Amniotic stem cell (primary cell): ENCODE results near the gene GLOD5.
"Not testable (repeated sequence)": the region's sequence is repeated elsewhere in the genome, so short reads cannot be mapped to it uniquely, and the experiment has no call there.

Source experiments
- DNase-seq: peaks from one replicate; lab custom pipeline; 2025; lab: John Stamatoyannopoulos, UW

The GLOD5 gene

DNA sequence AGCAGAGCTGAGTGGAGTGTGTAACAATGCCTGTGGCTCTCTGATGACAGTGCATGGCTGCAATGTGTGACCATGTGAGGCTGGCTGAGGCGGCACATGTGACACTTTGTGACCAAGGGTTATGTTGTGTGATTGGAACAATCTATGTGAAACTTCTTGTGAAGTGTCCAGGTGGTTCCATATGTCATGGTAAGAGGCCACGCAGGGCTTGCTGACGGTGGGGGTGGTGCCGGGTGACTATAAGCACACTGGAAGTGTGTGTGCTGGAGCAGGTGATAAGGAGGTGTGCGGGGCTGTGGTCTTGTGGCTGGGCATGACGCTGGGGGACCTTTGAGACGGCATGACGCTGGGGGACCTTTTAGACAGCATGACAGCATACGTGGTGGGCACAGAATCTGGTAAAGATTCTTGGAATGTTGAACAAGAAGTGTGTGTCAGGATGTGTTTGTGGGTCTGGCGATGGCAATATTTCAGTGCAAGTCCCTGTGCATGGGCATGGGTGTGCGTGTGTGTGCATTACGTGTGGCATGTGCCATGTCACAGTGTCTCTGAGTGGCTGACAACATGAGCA lies 32.9 kb downstream of the GLOD5 start:
- no peak for DNase-seq

DNA sequence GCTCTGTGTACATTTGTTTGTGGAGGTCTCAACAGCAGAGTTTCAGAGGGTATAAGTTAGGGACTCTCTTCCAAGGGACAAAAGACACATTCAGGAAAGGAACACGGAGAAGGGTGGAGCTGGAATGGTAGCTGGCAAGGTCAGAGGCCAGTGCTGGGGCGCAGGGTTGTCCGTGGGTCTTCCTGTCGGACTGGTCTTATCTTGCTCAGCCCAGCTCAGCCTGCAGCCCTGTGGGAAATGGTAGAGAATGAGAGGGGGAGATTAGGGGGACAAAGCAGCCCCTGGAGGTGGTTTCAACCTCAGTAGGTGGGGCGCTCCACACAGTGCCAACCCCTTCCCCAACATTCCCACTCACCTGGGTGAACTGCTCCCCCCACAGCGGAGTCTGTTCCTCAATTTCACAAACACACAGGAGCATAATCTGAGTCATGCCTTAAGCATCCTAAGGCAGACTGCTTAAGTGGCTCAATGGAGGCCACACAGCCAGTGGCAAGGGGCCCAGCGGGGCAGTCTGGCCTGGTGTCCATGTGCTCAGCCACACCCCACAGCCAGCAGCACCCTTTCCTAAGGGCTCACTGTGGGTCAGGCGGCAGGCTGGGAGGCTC lies 33.5 kb downstream of the GLOD5 start:
- no peak for DNase-seq

DNA sequence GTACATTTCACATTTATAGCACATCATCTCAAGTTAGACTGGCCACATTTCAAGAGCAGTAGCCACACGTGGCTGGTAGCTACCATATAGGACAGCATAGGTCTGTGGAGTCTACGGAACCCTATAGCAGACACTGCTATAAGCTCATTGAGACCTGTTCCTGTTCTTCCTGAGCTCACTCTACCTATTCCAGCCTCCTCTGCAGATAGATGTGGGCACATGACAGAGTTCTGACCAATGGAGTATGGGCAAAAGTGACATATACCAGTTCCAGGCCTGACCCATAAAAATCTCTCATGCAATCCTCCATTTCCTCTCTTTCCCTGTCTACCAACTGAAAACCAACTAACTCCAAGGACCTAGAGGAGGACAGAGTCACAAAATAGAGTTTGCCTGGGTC lies 36.8 kb downstream of the GLOD5 start:
- DNase-seq = no peak

DNA sequence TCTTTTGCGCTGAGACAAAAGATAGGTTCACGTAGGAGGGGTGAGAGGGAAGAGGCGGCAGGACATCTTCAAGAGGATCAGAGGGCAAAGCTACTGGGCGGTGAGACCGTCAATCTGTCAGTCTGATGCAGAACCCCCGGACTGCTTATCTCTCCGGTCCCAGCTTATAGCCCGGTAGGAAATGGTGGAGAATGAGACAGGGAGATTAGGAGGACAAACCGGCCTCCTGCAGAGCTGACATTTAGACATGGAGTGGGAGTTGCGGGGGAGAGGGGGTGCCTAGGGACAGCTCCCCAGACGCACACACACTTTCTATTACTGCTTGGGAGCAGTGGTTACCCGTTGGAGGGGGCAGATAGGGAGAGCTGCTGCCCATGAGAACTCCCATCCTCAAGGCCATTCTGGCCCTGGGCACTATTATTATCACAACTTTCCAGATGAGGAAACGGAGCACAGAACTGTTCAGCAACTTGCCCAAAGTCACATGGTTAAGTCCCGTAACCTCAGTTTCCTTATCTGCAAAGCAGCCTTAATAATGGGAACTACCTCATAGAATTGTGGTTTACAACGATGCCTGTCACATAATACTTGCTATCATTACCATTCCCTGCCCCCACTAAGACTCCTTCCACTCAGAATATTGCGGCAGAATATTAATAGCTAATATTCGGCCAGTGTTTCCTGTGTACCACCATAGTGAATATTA lies 39.2 kb downstream of the GLOD5 start:
- no peak for DNase-seq

DNA sequence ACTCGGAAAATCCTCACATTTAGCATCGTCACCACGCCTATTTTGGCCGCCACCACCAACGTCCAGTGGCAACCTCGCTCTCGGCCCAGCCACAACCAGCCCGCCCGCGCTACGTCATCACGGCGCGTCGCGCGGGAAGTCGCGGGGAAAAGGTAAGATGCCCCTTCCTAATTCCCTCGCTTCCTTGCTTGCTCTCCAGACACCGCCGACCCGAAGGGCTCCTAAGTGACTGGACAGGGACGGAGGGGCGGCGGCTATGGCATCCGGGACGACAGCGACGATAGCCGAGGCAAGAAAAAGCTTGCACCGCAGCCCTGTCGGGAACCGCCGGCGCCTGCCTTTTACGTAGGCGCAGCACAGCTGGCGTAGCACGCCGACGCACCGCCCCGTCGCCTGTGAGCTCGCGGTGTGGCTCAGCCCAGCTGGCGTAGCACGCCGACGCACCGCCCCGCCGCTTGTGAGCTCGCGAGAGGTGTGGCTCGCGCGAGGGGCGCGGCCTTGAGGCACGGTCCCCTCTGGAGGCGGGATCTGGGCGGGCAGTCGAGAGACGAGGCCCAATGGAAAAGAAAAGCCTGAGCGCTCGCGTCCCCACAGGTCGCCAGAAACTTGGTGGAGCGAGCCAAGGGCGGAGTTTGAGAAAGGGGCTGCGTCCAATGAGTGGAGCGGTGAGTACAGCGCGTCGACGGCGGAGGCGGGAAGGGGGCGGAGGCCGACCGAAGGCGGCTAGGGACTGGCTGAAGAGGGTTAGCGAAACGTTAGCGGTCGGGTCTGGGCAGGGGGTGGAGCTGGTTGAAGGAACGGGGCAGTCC lies 39.9 kb downstream of the GLOD5 start, which contains the start of gene HDAC6:
Gene HDAC6, plus strand, starts transcription at position 788 of the 809 bp plus-strand sequence. CDS start 626 bp downstream, outside the sequence.
- peak; percentile 93 for DNase-seq

DNA sequence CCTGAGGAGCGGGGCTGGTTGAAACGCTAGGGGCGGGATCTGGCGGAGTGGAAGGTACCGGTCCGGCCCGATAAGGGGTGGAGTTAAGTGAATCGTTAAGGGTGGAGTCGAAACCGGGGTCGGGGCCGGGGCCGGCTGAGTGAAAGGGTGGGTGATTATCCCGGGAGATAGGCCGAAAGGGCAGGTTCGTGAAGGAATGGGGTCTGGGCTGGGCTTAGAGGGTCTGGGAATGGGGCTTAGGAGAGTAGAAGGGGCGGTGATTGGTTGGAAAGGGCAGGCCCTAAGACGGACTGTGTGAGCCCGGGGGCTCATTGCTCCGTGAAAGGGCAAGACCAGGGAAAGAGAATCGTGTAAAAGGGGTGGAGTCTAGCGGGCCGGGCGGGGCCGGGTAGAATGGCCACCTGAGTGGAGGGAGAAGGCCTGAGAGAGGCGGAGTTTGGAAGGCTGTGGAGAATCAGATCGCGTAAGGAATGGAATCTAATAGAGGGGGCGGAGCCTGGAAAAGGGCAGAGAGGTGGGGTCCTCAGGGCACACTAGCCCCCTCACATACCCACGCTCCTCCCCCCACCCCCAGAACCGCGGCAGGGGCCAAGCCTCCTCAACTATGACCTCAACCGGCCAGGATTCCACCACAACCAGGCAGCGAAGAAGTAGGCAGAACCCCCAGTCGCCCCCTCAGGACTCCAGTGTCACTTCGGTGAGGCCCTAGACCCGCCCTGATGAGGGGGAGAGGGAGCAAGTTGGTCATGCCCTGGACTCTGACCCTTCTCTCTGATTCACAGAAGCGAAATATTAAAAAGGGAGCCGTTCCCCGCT lies 40.8 kb downstream of the GLOD5 start:
- peak; percentile 31 for DNase-seq

DNA sequence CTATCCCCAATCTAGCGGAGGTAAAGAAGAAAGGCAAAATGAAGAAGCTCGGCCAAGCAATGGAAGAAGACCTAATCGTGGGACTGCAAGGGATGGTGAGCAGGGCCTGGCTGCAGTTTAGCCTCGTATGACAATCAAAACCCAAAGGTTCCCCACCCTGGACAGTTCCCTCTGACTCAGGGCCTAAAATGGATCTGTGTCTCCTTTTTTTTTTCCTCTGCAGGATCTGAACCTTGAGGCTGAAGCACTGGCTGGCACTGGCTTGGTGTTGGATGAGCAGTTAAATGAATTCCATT lies 41.3 kb downstream of the GLOD5 start:
- no peak for DNase-seq

DNA sequence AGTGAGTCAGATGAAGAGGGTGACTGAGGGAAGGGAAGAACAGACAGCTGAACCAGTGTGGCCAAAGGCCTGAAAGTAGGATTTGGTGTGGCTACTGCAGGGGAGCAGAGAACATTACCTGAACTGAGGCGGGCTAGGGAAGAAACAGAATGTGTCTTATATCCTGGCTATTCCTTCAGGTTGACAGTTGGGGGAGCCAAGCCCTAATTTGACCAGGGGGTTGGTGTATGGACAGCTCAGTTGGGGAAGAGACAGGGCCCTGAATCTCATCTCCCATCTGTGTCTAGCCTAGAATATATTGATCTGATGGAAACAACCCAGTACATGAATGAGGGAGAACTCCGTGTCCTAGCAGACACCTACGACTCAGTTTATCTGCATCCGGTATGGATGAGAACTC lies 44.5 kb downstream of the GLOD5 start:
- DNase-seq = no peak

DNA sequence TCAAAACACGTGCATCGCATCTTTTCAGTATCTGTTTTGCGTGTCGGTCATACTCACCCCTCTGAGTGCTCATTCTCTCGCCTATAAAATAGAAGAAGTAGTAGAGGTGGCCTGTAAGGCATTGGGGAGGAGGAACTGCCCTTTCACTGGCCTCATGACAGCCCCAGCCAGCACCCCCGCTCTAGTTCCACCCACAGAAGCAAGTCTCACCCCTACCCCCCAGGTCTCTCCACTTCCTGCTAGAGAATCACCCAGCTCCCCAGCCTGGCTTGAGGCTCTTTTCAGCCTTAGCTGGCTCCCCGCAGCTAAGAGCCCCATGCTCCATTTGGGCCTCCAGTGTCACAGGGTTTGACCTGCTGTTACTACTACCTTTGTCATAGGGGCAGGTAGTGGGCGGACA lies 52.1 kb downstream of the GLOD5 start:
- no peak for DNase-seq

DNA sequence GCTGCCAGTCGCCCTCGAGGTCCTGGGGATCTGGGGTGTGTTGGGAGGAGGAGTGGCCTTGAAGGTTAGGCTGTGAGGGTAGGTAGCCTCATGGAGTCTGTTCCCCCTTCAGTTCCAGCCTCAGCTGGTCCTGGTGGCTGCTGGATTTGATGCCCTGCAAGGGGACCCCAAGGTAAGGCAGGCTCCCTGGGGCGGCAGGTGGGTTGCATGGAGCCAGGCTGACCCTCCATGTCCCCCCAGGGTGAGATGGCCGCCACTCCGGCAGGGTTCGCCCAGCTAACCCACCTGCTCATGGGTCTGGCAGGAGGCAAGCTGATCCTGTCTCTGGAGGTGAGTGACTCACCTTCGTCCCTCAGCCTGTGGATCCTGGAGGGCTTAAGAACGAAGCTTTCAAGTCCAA lies 53.2 kb downstream of the GLOD5 start:
- no peak for DNase-seq

DNA sequence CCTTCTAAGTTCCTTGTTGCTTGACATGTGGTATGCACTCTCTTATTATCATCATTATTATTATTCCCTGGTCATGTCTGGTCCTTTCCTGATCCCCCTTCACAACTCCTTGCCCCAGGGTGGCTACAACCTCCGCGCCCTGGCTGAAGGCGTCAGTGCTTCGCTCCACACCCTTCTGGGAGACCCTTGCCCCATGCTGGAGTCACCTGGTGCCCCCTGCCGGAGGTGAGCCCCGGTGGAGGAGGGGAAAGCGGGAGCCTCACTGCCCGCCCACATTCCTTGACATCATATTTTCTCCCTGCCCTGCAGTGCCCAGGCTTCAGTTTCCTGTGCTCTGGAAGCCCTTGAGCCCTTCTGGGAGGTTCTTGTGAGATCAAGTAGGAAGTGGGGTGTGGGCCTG lies 53.7 kb downstream of the GLOD5 start:
- no peak for DNase-seq

DNA sequence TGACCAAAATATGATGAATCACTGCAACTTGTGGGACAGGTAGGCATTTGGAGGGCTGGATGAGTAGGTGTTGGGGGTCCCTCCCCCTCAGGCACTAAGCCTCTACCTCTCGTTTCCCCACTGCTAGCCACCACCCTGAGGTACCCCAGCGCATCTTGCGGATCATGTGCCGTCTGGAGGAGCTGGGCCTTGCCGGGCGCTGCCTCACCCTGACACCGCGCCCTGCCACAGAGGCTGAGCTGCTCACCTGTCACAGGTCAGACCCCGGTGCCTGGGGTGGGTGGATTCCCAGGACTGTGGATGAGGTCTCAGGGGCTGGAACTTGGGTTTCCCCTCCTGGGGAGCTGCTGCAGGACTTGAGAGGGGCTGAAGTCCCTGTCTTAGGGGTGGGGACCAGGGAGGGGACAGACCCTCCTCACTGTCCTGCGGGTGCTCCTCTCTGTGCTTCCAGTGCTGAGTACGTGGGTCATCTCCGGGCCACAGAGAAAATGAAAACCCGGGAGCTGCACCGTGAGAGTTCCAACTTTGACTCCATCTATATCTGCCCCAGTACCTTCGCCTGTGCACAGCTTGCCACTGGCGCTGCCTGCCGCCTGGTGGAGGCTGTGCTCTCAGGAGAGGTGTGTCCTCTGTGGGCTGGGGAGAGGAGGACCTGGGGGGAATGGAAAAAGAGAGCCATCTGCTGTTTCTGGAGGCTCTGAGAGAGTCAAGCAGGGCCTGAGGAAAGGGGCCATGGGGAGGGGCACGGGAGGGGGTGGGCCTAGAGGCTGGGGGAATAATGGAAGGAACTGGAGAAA lies 54.7 kb downstream of the GLOD5 start:
- DNase-seq = no peak

DNA sequence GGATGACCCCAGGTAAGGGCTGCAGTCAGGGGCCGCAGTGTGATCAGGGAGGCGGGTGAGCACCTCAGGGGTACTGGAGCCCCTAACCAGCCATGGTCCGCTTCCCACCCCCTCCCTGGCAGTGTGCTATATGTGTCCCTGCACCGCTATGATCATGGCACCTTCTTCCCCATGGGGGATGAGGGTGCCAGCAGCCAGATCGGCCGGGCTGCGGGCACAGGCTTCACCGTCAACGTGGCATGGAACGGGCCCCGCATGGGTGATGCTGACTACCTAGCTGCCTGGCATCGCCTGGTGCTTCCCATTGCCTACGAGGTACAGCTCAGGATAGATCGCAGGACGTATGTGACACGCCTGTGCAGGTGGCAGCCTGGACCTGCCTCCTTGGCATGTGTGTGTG lies 56.6 kb downstream of the GLOD5 start:
- DNase-seq = no peak

DNA sequence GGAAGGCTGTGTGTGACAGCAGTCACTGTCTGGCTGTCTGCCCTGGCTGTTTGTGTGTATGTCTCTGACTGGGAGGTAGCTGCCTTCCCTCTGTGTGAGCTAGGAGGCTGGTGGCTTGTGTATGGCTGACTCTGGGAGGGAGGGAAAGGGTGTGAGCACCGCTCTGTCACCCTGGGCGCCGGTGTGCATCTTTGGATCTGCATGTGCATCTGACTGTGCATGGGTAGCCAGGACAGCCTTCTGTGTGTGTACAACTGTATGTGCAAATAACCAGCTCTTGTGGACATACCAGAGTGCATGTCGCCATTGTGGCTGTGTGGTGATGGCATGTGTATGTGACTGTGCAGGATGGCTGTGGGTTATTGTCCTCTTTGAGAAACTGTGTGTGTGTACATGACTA lies 57.3 kb downstream of the GLOD5 start:
- DNase-seq = no peak

DNA sequence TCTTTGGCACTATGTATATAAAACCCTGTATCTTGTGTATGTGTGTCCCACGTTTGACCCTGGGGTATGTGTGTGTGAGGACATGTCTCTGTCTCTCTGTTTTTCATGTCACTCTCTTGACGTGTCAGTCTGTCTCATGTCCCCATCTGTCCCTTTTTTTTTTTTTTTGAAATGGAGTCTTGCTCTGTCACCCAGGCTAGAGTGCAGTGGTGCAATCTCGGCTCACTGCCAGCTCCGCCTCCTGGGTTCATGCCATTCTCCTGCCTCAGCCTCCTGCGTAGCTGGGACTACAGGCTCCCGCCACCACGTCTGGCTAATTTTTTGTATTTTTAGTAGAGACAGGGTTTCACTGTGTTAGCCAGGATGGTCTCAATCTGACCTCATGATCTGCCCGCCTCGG lies 57.8 kb downstream of the GLOD5 start:
- DNase-seq = not testable (repeated sequence)

DNA sequence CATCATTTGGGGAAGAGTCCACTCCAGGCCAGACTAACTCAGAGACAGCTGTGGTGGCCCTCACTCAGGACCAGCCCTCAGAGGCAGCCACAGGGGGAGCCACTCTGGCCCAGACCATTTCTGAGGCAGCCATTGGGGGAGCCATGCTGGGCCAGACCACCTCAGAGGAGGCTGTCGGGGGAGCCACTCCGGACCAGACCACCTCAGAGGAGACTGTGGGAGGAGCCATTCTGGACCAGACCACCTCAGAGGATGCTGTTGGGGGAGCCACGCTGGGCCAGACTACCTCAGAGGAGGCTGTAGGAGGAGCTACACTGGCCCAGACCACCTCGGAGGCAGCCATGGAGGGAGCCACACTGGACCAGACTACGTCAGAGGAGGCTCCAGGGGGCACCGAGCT lies 61.5 kb downstream of the GLOD5 start:
- no peak for DNase-seq
